Activated CD4-positive, alpha-beta T cell treated with anti-CD3 and anti-CD28 coated beads, Interleukin-10, Interleukin-2, amounts not matched to agents 100 ng/mL and 50 ng/mL, durations not matched to agents 16 hours and 8 hours (primary cell): ENCODE results near the gene VPS35.

ENCODE experiments used
- DNase-seq: peaks from one replicate; pipeline ENCODE4 v3.0.0-alpha.2; 2020

Gene VPS35

DNA sequence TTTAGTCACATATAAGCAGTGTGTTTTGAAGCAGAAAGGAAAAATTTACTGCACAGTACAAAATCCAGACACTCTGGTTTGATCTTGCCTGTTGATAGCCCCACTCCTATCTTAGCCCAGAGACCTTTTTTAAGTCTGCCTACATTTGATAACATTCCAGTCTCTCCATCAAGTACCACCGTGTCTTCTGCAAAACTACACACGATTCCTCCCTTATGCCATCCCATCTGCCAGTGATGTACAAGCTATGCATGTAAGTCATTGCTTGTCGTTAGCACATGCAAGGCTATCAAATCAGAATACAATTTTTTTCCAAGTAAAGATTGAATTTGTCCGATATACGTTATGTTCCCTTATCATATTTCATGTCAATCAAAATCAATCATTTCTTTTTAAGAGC, 82.7 kb downstream of the VPS35 start:
- no peak for DNase-seq
